GM19035 (cell line): ENCODE measurements around the gene CACNA1C.

Experiments used
- ATAC-seq: cut with Tn5 transposase; IDR thresholded peaks from one replicate; pipeline ENCODE4 v1.9.1; 2021; ENCODE audit not compliant: unreplicated experiment

The CACNA1C gene

GRCh38 chr12:2383325-2384028 lies 330.7 kb downstream of the CACNA1C start:
- ATAC-seq: no peak

GRCh38 chr12:2384029-2384386 lies 331.2 kb downstream of the CACNA1C start:
- ATAC-seq: no peak

- ATAC-seq: no peak
Observed at GRCh38 chr12:2384533-2385351, 332.0 kb downstream of the CACNA1C start.

- no peak for ATAC-seq
Observed at GRCh38 chr12:2385529-2385928, 332.7 kb downstream of the CACNA1C start.

GRCh38 chr12:2386566-2386965 lies 333.8 kb downstream of the CACNA1C start:
- ATAC-seq: no peak

- peak; percentile 68 for ATAC-seq
Observed at GRCh38 chr12:2387103-2387834, 334.5 kb downstream of the CACNA1C start.

GRCh38 chr12:2389079-2389790 lies 336.4 kb downstream of the CACNA1C start:
- ATAC-seq: no peak

- ATAC-seq: no peak
Observed at GRCh38 chr12:2390133-2390532, 337.3 kb downstream of the CACNA1C start.

GRCh38 chr12:2390850-2391390 lies 338.1 kb downstream of the CACNA1C start:
- no peak for ATAC-seq

- no peak for ATAC-seq
Observed at GRCh38 chr12:2391740-2392331, 339.0 kb downstream of the CACNA1C start.

- no peak for ATAC-seq
Observed at GRCh38 chr12:2393016-2393415, 340.2 kb downstream of the CACNA1C start.

- no peak for ATAC-seq
Observed at GRCh38 chr12:2393996-2394395, 341.2 kb downstream of the CACNA1C start.

GRCh38 chr12:2395354-2395977 lies 342.7 kb downstream of the CACNA1C start:
- ATAC-seq: no peak

GRCh38 chr12:2396448-2396871 lies 343.7 kb downstream of the CACNA1C start:
- no peak for ATAC-seq

GRCh38 chr12:2397356-2398045 lies 344.7 kb downstream of the CACNA1C start:
- no peak for ATAC-seq

- no peak for ATAC-seq
Observed at GRCh38 chr12:2401040-2401439, 348.3 kb downstream of the CACNA1C start.

- ATAC-seq: no peak
Observed at GRCh38 chr12:2402073-2402579, 349.3 kb downstream of the CACNA1C start.

- ATAC-seq: no peak
Observed at GRCh38 chr12:2403221-2403976, 350.6 kb downstream of the CACNA1C start.
